Astrocyte (in vitro differentiated cells and primary cell): Measurements from ENCODE around the gene BSND.

Experiments
- CTCF ChIP-seq: IDR thresholded peaks from 2 replicates; pipeline ENCODE4 v1.5.1; 2011; ENCODE audit warnings: low read depth, mild to moderate bottlenecking, inconsistent platforms, low read length, moderate library complexity; ENCODE audit not compliant: insufficient read depth
- EZH2 ChIP-seq: IDR thresholded peaks from 2 replicates; pipeline ENCODE4 v1.6.1; 2012; ENCODE audit warnings: mild to moderate bottlenecking, low read length, inconsistent platforms; ENCODE audit not compliant: insufficient read depth

- TF ChIP-seq CTCF (no peak), EZH2 (no peak)
These were observed 58.7 kb downstream of the BSND start for GRCh38 chr1:55057270-55057955.
